H1 (cell line): ENCODE data around the gene PCDHA1. TPM values are rescaled to one million over a fixed set of nuclear protein-coding genes. Genes with fewer than 3 reads are reported as not detected.

ENCODE experiments used
- ATF2 ChIP-seq: IDR thresholded peaks from 2 replicates; pipeline ENCODE4 v1.6.1; 2012; ENCODE audit warnings: low read length, inconsistent platforms
- CBX5 ChIP-seq: fragments of 300-800, 300-1000 bp; sonication (generic); IDR thresholded peaks from 2 replicates; pipeline ENCODE4 v1.7.1; 2016; ENCODE audit warnings: antibody characterized with exemption, low read length, low read depth
- CHD1 ChIP-seq: IDR thresholded peaks from 2 replicates; pipeline ENCODE4 v1.6.1; 2012; ENCODE audit warnings: low read depth, low read length, improper control_type of control experiment
- CHD7 ChIP-seq: fragments of 300-600 bp; sonication (generic); IDR thresholded peaks from 2 replicates; pipeline ENCODE4 v1.7.1; 2012; ENCODE audit warnings: low read length, moderate library complexity, mild to moderate bottlenecking, inconsistent platforms; ENCODE audit not compliant: insufficient replicate concordance
- HDAC6 ChIP-seq: IDR thresholded peaks from one replicate; pipeline ENCODE4 v1.7.1; 2012; ENCODE audit warnings: low read depth, mild to moderate bottlenecking, inconsistent platforms, low read length, moderate library complexity
- MAX ChIP-seq: IDR thresholded peaks from 2 replicates; pipeline ENCODE4 v1.6.1; 2012; ENCODE audit warnings: inconsistent platforms
- NRF1 ChIP-seq: IDR thresholded peaks from 2 replicates; pipeline ENCODE4 v1.6.1; 2011; ENCODE audit warnings: mild to moderate bottlenecking, low read depth, low read length, improper control_type of control experiment
- POLR2A ChIP-seq, 2 experiments: IDR thresholded peaks; 1 replicate in 1 of 2; 2 replicates in 1 of 2; pipeline ENCODE4 v1.6.1; 2011; ENCODE audit warnings: low read depth in 2 of 2, low read length in 2 of 2, mild to moderate bottlenecking in 2 of 2; ENCODE audit errors: control extremely low read depth in 1 of 2
- polyA plus RNA-seq, 7 experiments: library from polyadenylated mRNA; depleted of rRNA in 3 of 7; stranded (reverse) in 5 of 7; unstranded in 2 of 7; fragments of >200 nt in 5 of 7; fragments of 200-250 nt in 2 of 7; gene quantifications; 1 replicate in 5 of 7; 2 replicates in 1 of 7; 4 replicates in 1 of 7; pipeline versions ENCODE4 v1.2.1 to v1.2.3, GENCODE V29; 2011 to 2013; ENCODE audit warnings: missing spikeins in 2 of 7, mixed read lengths in 2 of 7
- total RNA-seq: library from RNA; stranded (reverse); fragmentation: NEBNext Ultra II Directional; extraction: Animal tissue kit (Norgen Biotek cat#: 25700); gene quantifications from 2 replicates; pipeline ENCODE4 v1.2.1, GENCODE V29; 2021

Gene PCDHA1
- total and polyA plus RNA-seq, 2 of the 8 experiments (the other 6 are each of a cell fraction or from before 2014, with no cell fraction given) = 0.23 to 0.50 TPM

- TF ChIP-seq CHD7 (peak; percentile 82), MAX (0 out of 2 replicates have a peak, but pooled peaks have one; percentile 57), CHD1 (no peak), CBX5 (no peak), ATF2 (peak; percentile 77; the same call in 1 of the 2 replicates), POLR2A (IDR thresholded peaks at IDR 0.05; ENCODE audit: control extremely low read depth in 1 of 2, low read depth in 2 of 2, low read length in 2 of 2) (peak in 1 of 2 experiments; percentile 87; a peak in 2 of 3 replicates), NRF1 (no peak), HDAC6 (no peak)
Measured at GRCh38 chr5:141001844-141002604, 216.1 kb downstream of the PCDHA1 start (continued).
